K562 (cell line): Measurements from ENCODE around the gene ICAM2. TPM values are rescaled to one million over a fixed set of nuclear protein-coding genes. Genes with fewer than 3 reads are reported as not detected.
A peak's percentile ranks its signal among the peaks of the same experiment; 100 is the strongest.

Experiments
- CXXC5 ChIP-seq: fragments of 250-450 bp; sonication (Bioruptor Pico); IDR thresholded peaks from 2 replicates; pipeline ENCODE4 v1.8.0; 2022; ENCODE audit warnings: inconsistent platforms, mild to moderate bottlenecking, moderate library complexity
- ELK1 ChIP-seq: sonication (generic); formaldehyde crosslinking; IDR thresholded peaks from 2 replicates; pipeline ENCODE4 v1.8.1; 2022; ENCODE audit warnings: missing genetic modification reagents
- FOSL1 ChIP-seq: fragments of 200-800 bp; sonication (Bioruptor generic); conservative IDR thresholded peaks from 2 replicates; pipeline ENCODE4 v1.6.1; 2016; ENCODE audit warnings: missing genetic modification characterization, missing compliant biosample characterization
- HES1 ChIP-seq: fragments of 450-650 bp; IDR thresholded peaks from 2 replicates; pipeline ENCODE4 v1.6.1; 2016; ENCODE audit warnings: low read depth, mild to moderate bottlenecking, moderate library complexity
- MCM7 ChIP-seq, 2 experiments: fragments of 450-650 bp; IDR thresholded peaks; 2 replicates each; pipeline ENCODE4 v1.6.1; 2016 to 2018
- MXD1 ChIP-seq: fragments of 250-450 bp; sonication (Bioruptor Pico); IDR thresholded peaks from 2 replicates; pipeline ENCODE4 v1.8.0; 2021; ENCODE audit warnings: borderline replicate concordance, mild to moderate bottlenecking, moderate library complexity; ENCODE audit not compliant: poor library complexity, severe bottlenecking
- NCOA2 ChIP-seq, 2 experiments: fragments of 450-650 bp; IDR thresholded peaks; 2 replicates each; pipeline ENCODE4 v1.6.1; 2018; ENCODE audit warnings: mild to moderate bottlenecking in 2 of 2, moderate library complexity in 1 of 2; ENCODE audit not compliant: partially characterized antibody in 2 of 2
- NRF1 ChIP-seq, 2 experiments: fragments of 450-650 bp; IDR thresholded peaks in 1 of 2; conservative IDR thresholded peaks in 1 of 2; 2 replicates each; pipeline ENCODE4 v1.6.1; 2014; ENCODE audit warnings: mild to moderate bottlenecking in 2 of 2
- PRDM10 ChIP-seq: fragments of 450-650 bp; IDR thresholded peaks from 2 replicates; pipeline ENCODE4 v1.6.1; 2018; ENCODE audit not compliant: partially characterized antibody
- RB1 ChIP-seq: fragments of 450-650 bp; IDR thresholded peaks from 2 replicates; pipeline ENCODE4 v1.6.1; 2017; ENCODE audit warnings: low read depth, mild to moderate bottlenecking
- ZBED1 ChIP-seq: IDR thresholded peaks from 2 replicates; pipeline ENCODE4 v1.6.1; 2014
- ZBTB2 ChIP-seq: fragments of 450-650 bp; IDR thresholded peaks from 2 replicates; pipeline ENCODE4 v1.6.1; 2016; ENCODE audit warnings: antibody characterized with exemption
- ZBTB49 ChIP-seq: sonication (generic); formaldehyde crosslinking; IDR thresholded peaks from 2 replicates; pipeline ENCODE4 v1.8.0; 2022; ENCODE audit warnings: missing genetic modification reagents, mild to moderate bottlenecking, borderline replicate concordance
- ZKSCAN8 ChIP-seq: fragments of 200-800 bp; sonication (Bioruptor generic); IDR thresholded peaks from 2 replicates; pipeline ENCODE4 v1.6.1; 2016; ENCODE audit warnings: missing genetic modification characterization, missing compliant biosample characterization
- ZNF785 ChIP-seq: fragments of 250-450 bp; sonication (Bioruptor Pico); IDR thresholded peaks from 2 replicates; pipeline ENCODE4 v1.4.0; 2020; ENCODE audit warnings: mild to moderate bottlenecking
- polyA plus RNA-seq, 8 experiments: library from polyadenylated mRNA; depleted of rRNA in 4 of 8; stranded (reverse) in 5 of 8; unstranded in 3 of 8; fragments of >200 nt; fragmentation: Nextera tagmentation in 2 of 8; fragmentation: Illumina TruSeq in 1 of 8; extraction: Ambion mirVana in 2 of 8; extraction: Trizol in 1 of 8; gene quantifications; 2 replicates each; pipeline versions ENCODE4 v1.2.1 to v1.2.3, GENCODE V29; 2011 to 2014; ENCODE audit warnings: inconsistent platforms in 1 of 8, missing spikeins in 1 of 8
- total RNA-seq, 7 experiments: library from RNA; depleted of rRNA in 6 of 7; stranded (reverse); fragments of >200 nt in 6 of 7; fragmentation: Illumina TruSeq in 2 of 7; extraction: Trizol in 2 of 7; gene quantifications; 2 replicates each; pipeline versions ENCODE4 v1.2.1 to v1.2.3, GENCODE V29; 2011 to 2021; ENCODE audit warnings: low replicate concordance in 1 of 7

Gene ICAM2
- total and polyA plus RNA-seq, 9 of the 15 experiments (the other 6 are each of a cell fraction or from before 2014, with no cell fraction given): 37.9 to 89.4 (median 60.6) TPM

- TF ChIP-seq PRDM10: no peak
- 0 out of 2 replicates have a peak, but pooled peaks have one; percentile 0 for TF ChIP-seq CXXC5 (CRISPR knock-in tag)
- TF ChIP-seq ELK1 (CRISPR knock-in tag): no peak
- TF ChIP-seq ZBTB49 (CRISPR knock-in tag): no peak
- no peak for TF ChIP-seq ZKSCAN8
- peak in 1 of 2 experiments; percentile 40; a peak in 3 of 4 replicates for TF ChIP-seq NRF1 (conservative IDR thresholded peaks at IDR 0.05 in 1 of 2, IDR thresholded peaks at IDR 0.05 in 1 of 2)
- TF ChIP-seq ZBED1: no peak
- no peak for TF ChIP-seq MCM7 (IDR thresholded peaks at IDR 0.05)
- no peak for TF ChIP-seq HES1
- no peak for TF ChIP-seq MXD1 (CRISPR knock-in tag)
- TF ChIP-seq ZBTB2: no peak
- TF ChIP-seq FOSL1 (tag): peak; percentile 86
- no peak for TF ChIP-seq RB1
- TF ChIP-seq NCOA2 (IDR thresholded peaks at IDR 0.05; ENCODE audit: partially characterized antibody in 2 of 2): no peak
- TF ChIP-seq ZNF785: no peak
These were observed 34.9 kb downstream of the ICAM2 start (continued) for GRCh38 chr17:63985387-63986140.
